Measurements from ENCODE around the gene MOB3B. TPM values are rescaled to one million over a fixed set of nuclear protein-coding genes. Genes with fewer than 3 reads are reported as not detected.

Gene MOB3B
- total RNA-seq, 1 donor from 2014 or later = 3.8 TPM

GRCh38 chr9:27572061-27572460 is 42.4 kb upstream of the MOB3B start:
- H3K4me1 Mint-ChIP-seq (ENCODE audit: low read depth) = peaks cover 18% of the 10 kb centered on the region
- H3K9me3 Mint-ChIP-seq (ENCODE audit: low read depth) = no peaks in the 10 kb centered on the region
- peak overlapping the region; percentile 92 for H3K27ac Mint-ChIP-seq (ENCODE audit: unreplicated experiment)
- peak overlapping the region; percentile 97 for H3K4me3 Mint-ChIP-seq (ENCODE audit: unreplicated experiment)
- H3K27me3 Mint-ChIP-seq (ENCODE audit: low read depth) = peaks cover 4% of the 10 kb centered on the region
- no peaks in the 10 kb centered on the region for H3K36me3 Mint-ChIP-seq (ENCODE audit: low read depth)
- no peak for TF ChIP-seq CTCF (IDR thresholded peaks at IDR 0.05)
- no peak for DNase-seq (ENCODE audit: low spot score)

- H3K27me3 Mint-ChIP-seq (ENCODE audit: low read depth) = peaks cover 4% of the 10 kb centered on the region
- peaks cover 18% of the 10 kb centered on the region for H3K4me1 Mint-ChIP-seq (ENCODE audit: low read depth)
- no peak overlapping the region for H3K27ac Mint-ChIP-seq (ENCODE audit: unreplicated experiment)
- no peak overlapping the region for H3K4me3 Mint-ChIP-seq (ENCODE audit: unreplicated experiment)
- H3K36me3 Mint-ChIP-seq (ENCODE audit: low read depth) = no peaks in the 10 kb centered on the region
- DNase-seq (ENCODE audit: low spot score) = no peak
- H3K9me3 Mint-ChIP-seq (ENCODE audit: low read depth) = no peaks in the 10 kb centered on the region
- no peak for TF ChIP-seq CTCF (IDR thresholded peaks at IDR 0.05)
These were observed 41.4 kb upstream of the MOB3B start for GRCh38 chr9:27571011-27571410.

- DNase-seq (ENCODE audit: low spot score) = no peak
- H3K36me3 Mint-ChIP-seq (ENCODE audit: low read depth) = no peaks in the 10 kb centered on the region
- H3K4me1 Mint-ChIP-seq (ENCODE audit: low read depth) = peaks cover 16% of the 10 kb centered on the region
These were observed 39.8 kb upstream of the MOB3B start for GRCh38 chr9:27569406-27569805.

GRCh38 chr9:27566118-27566517 is 36.5 kb upstream of the MOB3B start:
- H3K36me3 Mint-ChIP-seq (ENCODE audit: low read depth) = peaks cover 3% of the 10 kb centered on the region
- H3K27me3 Mint-ChIP-seq (ENCODE audit: low read depth) = no peaks in the 10 kb centered on the region
- no peak overlapping the region for H3K4me3 Mint-ChIP-seq (ENCODE audit: unreplicated experiment)
- H3K4me1 Mint-ChIP-seq (ENCODE audit: low read depth) = no peaks in the 10 kb centered on the region
- DNase-seq (ENCODE audit: low spot score) = no peak
- no peak overlapping the region for H3K27ac Mint-ChIP-seq (ENCODE audit: unreplicated experiment)
- H3K9me3 Mint-ChIP-seq (ENCODE audit: low read depth) = no peaks in the 10 kb centered on the region
- no peak for TF ChIP-seq CTCF (IDR thresholded peaks at IDR 0.05)

More at GRCh38 chr9:27569406-27569805, 39.8 kb upstream of the MOB3B start:
- H3K9me3 Mint-ChIP-seq (ENCODE audit: low read depth) = no peaks in the 10 kb centered on the region
- H3K27me3 Mint-ChIP-seq (ENCODE audit: low read depth) = no peaks in the 10 kb centered on the region
- no peak overlapping the region for H3K27ac Mint-ChIP-seq (ENCODE audit: unreplicated experiment)
- no peak for TF ChIP-seq CTCF (IDR thresholded peaks at IDR 0.05)
- H3K4me3 Mint-ChIP-seq (ENCODE audit: unreplicated experiment) = no peak overlapping the region

- no peak for DNase-seq (ENCODE audit: low spot score)
- Mint-ChIP-seq H3K36me3 (ENCODE audit: low read depth) (peaks cover 3% of the 10 kb centered on the region), H3K27ac (ENCODE audit: unreplicated experiment) (no peak overlapping the region), H3K27me3 (ENCODE audit: low read depth) (no peaks in the 10 kb centered on the region), H3K4me3 (ENCODE audit: unreplicated experiment) (no peak overlapping the region), H3K4me1 (ENCODE audit: low read depth) (no peaks in the 10 kb centered on the region), H3K9me3 (ENCODE audit: low read depth) (no peaks in the 10 kb centered on the region)
- no peak for TF ChIP-seq CTCF (IDR thresholded peaks at IDR 0.05)
These were observed 36.1 kb upstream of the MOB3B start for GRCh38 chr9:27565696-27566095.

All from chondrocyte (in vitro differentiated cells).